GM13977 (cell line): ENCODE results near the gene NOSTRIN.

ENCODE experiments used
- DNase-seq: peaks from one replicate; pipeline ENCODE4 v3.0.0; 2012; ENCODE audit warnings: low spot score
- CTCF ChIP-seq: IDR thresholded peaks from 2 replicates; pipeline ENCODE4 v1.5.1; 2012; ENCODE audit warnings: mild to moderate bottlenecking, control low read depth; ENCODE audit not compliant: insufficient read depth; ENCODE audit errors: extremely low read depth, missing control alignments
- in situ Hi-C: fragments of 300-500 bp; cut with MboI; formaldehyde crosslinking; loops from one replicate; pipeline ENCODE4 v1.12.0; 2022; ENCODE audit warnings: low sequenced_read_pairs, low pct_unique_long_range_greater_than_20kb, mixed read lengths, inconsistent platforms; ENCODE audit not compliant: unreplicated experiment

NOSTRIN gene

GRCh38 chr2:168816369-168816768 is 13.9 kb downstream of the NOSTRIN start:
- no peak for TF ChIP-seq CTCF
- in situ Hi-C loops, result no loop called here
- no peak for DNase-seq

DNA sequence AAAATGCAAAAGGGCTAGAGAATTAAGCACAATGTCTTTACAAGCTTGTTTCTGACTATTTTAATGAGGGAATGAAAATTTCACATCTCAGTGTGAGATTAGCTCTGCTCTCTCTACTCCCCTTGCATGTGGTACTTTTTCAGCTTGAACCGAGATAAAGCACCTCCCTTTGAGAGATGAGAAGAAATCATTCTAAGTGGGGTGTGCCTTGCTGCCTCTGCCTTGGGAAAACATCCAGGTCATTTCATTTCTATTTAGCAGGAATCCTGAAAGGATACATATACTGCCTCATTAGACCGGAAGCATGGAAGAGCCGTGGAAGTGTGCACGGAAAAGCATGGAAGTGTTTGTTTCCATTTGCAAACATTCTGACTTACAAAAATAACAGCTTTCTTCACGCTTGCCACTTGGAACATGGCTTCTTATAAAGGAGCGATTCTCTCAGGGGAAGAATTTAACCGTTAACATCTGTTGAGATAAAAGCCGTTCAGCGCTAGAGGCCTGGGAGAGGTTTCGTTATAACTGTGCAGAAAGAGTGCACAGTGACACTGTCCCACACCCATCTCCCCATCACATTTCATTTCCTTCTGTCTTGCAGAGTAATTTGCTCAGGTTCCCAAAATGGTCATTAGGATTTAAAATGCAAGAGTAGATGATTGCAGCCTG is 16.7 kb downstream of the NOSTRIN start:
- no peak for DNase-seq
- TF ChIP-seq CTCF, result no peak
- in situ Hi-C loops, result no loop called here

GRCh38 chr2:168819829-168820489 is 17.5 kb downstream of the NOSTRIN start:
- TF ChIP-seq CTCF, result no peak
- in situ Hi-C loops, result no loop called here
- DNase-seq, result no peak

GRCh38 chr2:168821577-168821976 is 19.1 kb downstream of the NOSTRIN start:
- in situ Hi-C loops, result no loop called here
- no peak for DNase-seq

GRCh38 chr2:168821992-168822391 is 19.6 kb downstream of the NOSTRIN start:
- in situ Hi-C loops, result no loop called here
- no peak for TF ChIP-seq CTCF
- no peak for DNase-seq

More at GRCh38 chr2:168821577-168821976, 19.1 kb downstream of the NOSTRIN start:
- TF ChIP-seq CTCF, result no peak

GRCh38 chr2:168825126-168825525 is 22.7 kb downstream of the NOSTRIN start:
- TF ChIP-seq CTCF, result no peak
- in situ Hi-C loops, result no loop called here
- no peak for DNase-seq
